ENCODE measurements around the gene ABCF3.

Gene ABCF3

GRCh38 chr3:184236033-184236410 is 50.0 kb downstream of the ABCF3 start:
- no peak for DNase-seq (ENCODE audit: low read depth)
- no peak for TF ChIP-seq CTCF (conservative IDR thresholded peaks at IDR 0.05; ENCODE audit: low read depth, low read length)
- no peak overlapping the region for H3K4me3 ChIP-seq (ENCODE audit: low read length)

GRCh38 chr3:184236636-184237035 is 50.6 kb downstream of the ABCF3 start:
- no peak overlapping the region for H3K4me3 ChIP-seq (ENCODE audit: low read length)
- no peak for TF ChIP-seq CTCF (conservative IDR thresholded peaks at IDR 0.05; ENCODE audit: low read depth, low read length)

GRCh38 chr3:184237211-184237610 is 51.2 kb downstream of the ABCF3 start:
- no peak overlapping the region for H3K4me3 ChIP-seq (ENCODE audit: low read length)
- DNase-seq (ENCODE audit: low read depth): no peak
- no peak for TF ChIP-seq CTCF (conservative IDR thresholded peaks at IDR 0.05; ENCODE audit: low read depth, low read length)

More at GRCh38 chr3:184236636-184237035, 50.6 kb downstream of the ABCF3 start:
- no peak for DNase-seq (ENCODE audit: low read depth)

- TF ChIP-seq CTCF (conservative IDR thresholded peaks at IDR 0.05; ENCODE audit: low read depth, low read length): no peak
- DNase-seq (ENCODE audit: low read depth): no peak
- H3K4me3 ChIP-seq (ENCODE audit: low read length): no peak overlapping the region
Measured at GRCh38 chr3:184237807-184238206, 51.8 kb downstream of the ABCF3 start.

- TF ChIP-seq CTCF (conservative IDR thresholded peaks at IDR 0.05; ENCODE audit: low read depth, low read length): no peak
- H3K4me3 ChIP-seq (ENCODE audit: low read length): no peak overlapping the region
Measured at GRCh38 chr3:184238246-184238818, 52.3 kb downstream of the ABCF3 start.

GRCh38 chr3:184239221-184239620 is 53.2 kb downstream of the ABCF3 start:
- no peak overlapping the region for H3K4me3 ChIP-seq (ENCODE audit: low read length)
- TF ChIP-seq CTCF (conservative IDR thresholded peaks at IDR 0.05; ENCODE audit: low read depth, low read length): no peak
- no peak for DNase-seq (ENCODE audit: low read depth)

More at GRCh38 chr3:184238246-184238818, 52.3 kb downstream of the ABCF3 start:
- no peak for DNase-seq (ENCODE audit: low read depth)

GRCh38 chr3:184239708-184240107 is 53.7 kb downstream of the ABCF3 start:
- no peak for TF ChIP-seq CTCF (conservative IDR thresholded peaks at IDR 0.05; ENCODE audit: low read depth, low read length)
- DNase-seq (ENCODE audit: low read depth): no peak
- no peak overlapping the region for H3K4me3 ChIP-seq (ENCODE audit: low read length)

Data from retinal pigment epithelial cell (primary cell).